Fibroblast of lung (primary cell): ENCODE measurements around the gene NHSL2. TPM values are rescaled to one million over a fixed set of nuclear protein-coding genes. Genes with fewer than 3 reads are reported as not detected.

Experiments
- DNase-seq, 2 donors: peaks; one replicate each; pipeline versions ENCODE4 v3.0.0 to v3.0.0-alpha.2; 2010; ENCODE audit warnings: low read depth in 2 of 2
- H2AFZ ChIP-seq: 2 replicates; pipeline ENCODE4 v1.5.1; 2012; ENCODE audit warnings: low read length, control low read depth, inconsistent platforms
- H3K27ac ChIP-seq: 2 replicates; pipeline ENCODE4 v1.5.1; 2011; ENCODE audit warnings: low read length, control low read depth; ENCODE audit not compliant: insufficient read depth
- H3K27me3 ChIP-seq: 2 replicates; pipeline ENCODE4 v1.5.1; 2011; ENCODE audit warnings: mild to moderate bottlenecking, low read length; ENCODE audit not compliant: control insufficient read depth, insufficient read depth
- H3K36me3 ChIP-seq: 2 replicates; pipeline ENCODE4 v1.5.1; 2011; ENCODE audit warnings: low read length; ENCODE audit not compliant: control insufficient read depth, insufficient read depth
- H3K4me1 ChIP-seq: 2 replicates; pipeline ENCODE4 v1.5.1; 2011; ENCODE audit warnings: low read length; ENCODE audit not compliant: control insufficient read depth, insufficient read depth; ENCODE audit errors: extremely low read depth
- H3K4me2 ChIP-seq: 2 replicates; pipeline ENCODE4 v1.5.1; 2011; ENCODE audit warnings: low read length, control low read depth; ENCODE audit not compliant: insufficient read depth; ENCODE audit errors: extremely low read depth
- H3K4me3 ChIP-seq, 4 experiments: fragments of 200-600 bp in 1 of 4; sonication (generic) in 1 of 4; replicated peaks in 1 of 4; 2 replicates each; pipeline ENCODE4 v1.5.1; 2011 to 2016; ENCODE audit warnings: low read length in 4 of 4, low read depth in 3 of 4, mild to moderate bottlenecking in 3 of 4, control low read depth in 2 of 4, inconsistent platforms in 1 of 4, mixed read lengths in 1 of 4; ENCODE audit not compliant: insufficient read depth in 1 of 4; ENCODE audit errors: control extremely low read depth in 1 of 4
- H3K79me2 ChIP-seq: 2 replicates; pipeline ENCODE4 v1.5.1; 2012; ENCODE audit warnings: mild to moderate bottlenecking, low read length, inconsistent platforms; ENCODE audit not compliant: control insufficient read depth, insufficient read depth
- H3K9ac ChIP-seq: 2 replicates; pipeline ENCODE4 v1.5.1; 2011; ENCODE audit warnings: mild to moderate bottlenecking, low read length, control low read depth; ENCODE audit not compliant: insufficient read depth
- H3K9me3 ChIP-seq: 2 replicates; pipeline ENCODE4 v1.5.1; 2012; ENCODE audit warnings: low read depth, low read length; ENCODE audit not compliant: control insufficient read depth, insufficient read depth
- H4K20me1 ChIP-seq: 2 replicates; pipeline ENCODE4 v1.5.1; 2011; ENCODE audit warnings: low read length; ENCODE audit not compliant: control insufficient read depth, insufficient read depth; ENCODE audit errors: extremely low read depth
- CTCF ChIP-seq, 2 donors: IDR thresholded peaks in 1 of 2; conservative IDR thresholded peaks in 1 of 2; 1 replicate in 1 of 2; 2 replicates in 1 of 2; pipeline ENCODE4 v1.5.1; 2011 to 2012; ENCODE audit warnings: low read length in 2 of 2, control low read depth in 1 of 2, inconsistent platforms in 1 of 2, low read depth in 1 of 2, mild to moderate bottlenecking in 1 of 2
- EZH2 ChIP-seq: IDR thresholded peaks from 2 replicates; pipeline ENCODE4 v1.5.1; 2012; ENCODE audit warnings: low read length, control low read depth, mild to moderate bottlenecking; ENCODE audit errors: missing control alignments
- polyA plus RNA-seq, 2 donors: library from polyadenylated mRNA; depleted of rRNA in 1 of 2; stranded (reverse) in 1 of 2; unstranded in 1 of 2; fragments of >200 nt; gene quantifications; 2 replicates each; pipeline ENCODE4 v1.2.1, GENCODE V29; 2011 to 2012; ENCODE audit warnings: missing spikeins in 1 of 2
- total RNA-seq: library from RNA; depleted of rRNA; stranded (reverse); fragments of >200 nt; gene quantifications from 2 replicates; pipeline ENCODE4 v1.2.1, GENCODE V29; 2014

The NHSL2 gene
- total and polyA plus RNA-seq, 2 donors (not counting 1 experiment from before 2014, with no cell fraction given): 4.3 to 9.7 TPM

GRCh38 chrX:72023071-72023470 lies 112.4 kb downstream of the NHSL2 start:
- DNase-seq: no peak
- TF ChIP-seq EZH2: no peak
- TF ChIP-seq CTCF (conservative IDR thresholded peaks at IDR 0.05 in 1 of 2, IDR thresholded peaks at IDR 0.05 in 1 of 2; ENCODE audit: low read depth in 1 of 2, low read length in 2 of 2): no peak
- H3K9me3 ChIP-seq: no peaks in the 10 kb centered on the region
- H3K4me2 ChIP-seq: no peak overlapping the region
- H3K9ac ChIP-seq: no peak overlapping the region
- H3K36me3 ChIP-seq: no peaks in the 10 kb centered on the region
- no peak overlapping the region for H3K4me3 ChIP-seq
- H4K20me1 ChIP-seq: no peaks in the 10 kb centered on the region
- H3K27me3 ChIP-seq: no peaks in the 10 kb centered on the region
- peaks cover 4% of the 10 kb centered on the region for H3K4me1 ChIP-seq
- no peak overlapping the region for H2AFZ ChIP-seq
- no peak overlapping the region for H3K27ac ChIP-seq
- H3K79me2 ChIP-seq: no peaks in the 10 kb centered on the region

DNA sequence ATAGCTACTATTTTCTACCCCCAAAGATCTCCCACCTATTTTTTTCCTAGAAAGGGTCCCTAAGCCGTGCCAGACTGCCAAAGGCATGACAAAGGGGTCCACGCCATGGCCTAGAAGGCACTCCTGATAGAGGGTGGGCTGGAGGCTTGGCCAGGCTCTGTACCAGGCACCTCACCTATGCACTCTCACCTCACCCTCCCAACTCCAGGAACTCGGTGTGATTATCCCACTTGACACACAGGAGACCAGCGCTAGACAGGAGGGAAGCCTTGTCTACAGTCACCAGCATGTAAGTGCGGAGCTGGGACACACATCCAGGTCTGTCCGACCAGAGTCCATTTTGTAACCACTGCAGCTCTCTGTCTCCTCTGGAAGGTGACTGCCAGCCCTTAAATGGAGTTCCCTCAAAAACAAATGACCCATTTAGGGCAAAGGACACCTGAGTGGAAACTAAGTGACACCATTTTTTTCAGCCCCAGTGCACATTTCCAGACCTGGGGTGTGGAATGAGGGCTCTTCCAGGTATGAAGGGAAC lies 114.7 kb downstream of the NHSL2 start:
- DNase-seq: no peak
- no peaks in the 10 kb centered on the region for H3K36me3 ChIP-seq
- H3K27ac ChIP-seq: no peak overlapping the region
- H3K9ac ChIP-seq: no peak overlapping the region
- H3K27me3 ChIP-seq: no peaks in the 10 kb centered on the region
- H3K9me3 ChIP-seq: no peaks in the 10 kb centered on the region
- no peaks in the 10 kb centered on the region for H4K20me1 ChIP-seq
- peaks cover 13% of the 10 kb centered on the region for H3K4me1 ChIP-seq
- TF ChIP-seq CTCF (conservative IDR thresholded peaks at IDR 0.05 in 1 of 2, IDR thresholded peaks at IDR 0.05 in 1 of 2; ENCODE audit: low read depth in 1 of 2, low read length in 2 of 2): no peak
- H3K4me2 ChIP-seq: no peak overlapping the region
- no peak overlapping the region for H2AFZ ChIP-seq
- H3K4me3 ChIP-seq: no peak overlapping the region
- H3K79me2 ChIP-seq: no peaks in the 10 kb centered on the region

- Histone ChIP-seq H3K9me3 (no peaks in the 10 kb centered on the region), H3K79me2 (no peaks in the 10 kb centered on the region), H3K4me3 (no peak overlapping the region), H3K9ac (no peak overlapping the region), H2AFZ (no peak overlapping the region), H3K27me3 (no peaks in the 10 kb centered on the region), H3K4me2 (peak overlapping the region; percentile 95), H3K4me1 (peaks cover 14% of the 10 kb centered on the region), H3K36me3 (no peaks in the 10 kb centered on the region), H4K20me1 (no peaks in the 10 kb centered on the region), H3K27ac (no peak overlapping the region)
- no peak for TF ChIP-seq CTCF (conservative IDR thresholded peaks at IDR 0.05 in 1 of 2, IDR thresholded peaks at IDR 0.05 in 1 of 2; ENCODE audit: low read depth in 1 of 2, low read length in 2 of 2)
- TF ChIP-seq EZH2: no peak
- DNase-seq: peak in 1 of 2 donors; percentile 45
Observed at GRCh38 chrX:72026341-72027023, 115.8 kb downstream of the NHSL2 start.
